Measurements from ENCODE around the gene RER1.

RER1 gene

DNA sequence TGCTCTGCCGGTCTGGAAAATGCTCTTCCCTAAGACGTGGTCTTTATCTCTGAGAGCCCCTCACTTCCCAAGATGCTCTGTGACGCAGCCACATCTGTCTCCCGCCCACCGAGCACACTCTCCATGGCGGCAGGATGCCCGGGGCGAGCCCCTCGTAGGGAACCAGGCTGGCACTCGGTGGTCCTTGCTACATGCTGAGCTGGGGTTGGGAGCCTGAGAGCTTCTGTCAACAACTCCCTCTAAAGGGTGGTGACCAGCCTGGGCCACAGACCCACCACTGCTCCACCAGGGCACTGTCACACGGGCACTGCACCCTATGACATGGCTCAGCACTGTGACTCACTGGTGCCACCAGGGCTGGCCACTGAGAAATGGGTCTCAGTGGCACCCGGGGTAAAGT is 18.1 kb downstream of the RER1 start:
- intact Hi-C loops (cut with DNase I; ENCODE audit: low total_unique reads), result loop anchor here (10.0 kb wide), 1 partner anchor 175 kb away; the partner anchor contains the start of gene PRXL2B
- no peak overlapping the region for H3K27ac ChIP-seq
- TF ChIP-seq, protein P1, sequence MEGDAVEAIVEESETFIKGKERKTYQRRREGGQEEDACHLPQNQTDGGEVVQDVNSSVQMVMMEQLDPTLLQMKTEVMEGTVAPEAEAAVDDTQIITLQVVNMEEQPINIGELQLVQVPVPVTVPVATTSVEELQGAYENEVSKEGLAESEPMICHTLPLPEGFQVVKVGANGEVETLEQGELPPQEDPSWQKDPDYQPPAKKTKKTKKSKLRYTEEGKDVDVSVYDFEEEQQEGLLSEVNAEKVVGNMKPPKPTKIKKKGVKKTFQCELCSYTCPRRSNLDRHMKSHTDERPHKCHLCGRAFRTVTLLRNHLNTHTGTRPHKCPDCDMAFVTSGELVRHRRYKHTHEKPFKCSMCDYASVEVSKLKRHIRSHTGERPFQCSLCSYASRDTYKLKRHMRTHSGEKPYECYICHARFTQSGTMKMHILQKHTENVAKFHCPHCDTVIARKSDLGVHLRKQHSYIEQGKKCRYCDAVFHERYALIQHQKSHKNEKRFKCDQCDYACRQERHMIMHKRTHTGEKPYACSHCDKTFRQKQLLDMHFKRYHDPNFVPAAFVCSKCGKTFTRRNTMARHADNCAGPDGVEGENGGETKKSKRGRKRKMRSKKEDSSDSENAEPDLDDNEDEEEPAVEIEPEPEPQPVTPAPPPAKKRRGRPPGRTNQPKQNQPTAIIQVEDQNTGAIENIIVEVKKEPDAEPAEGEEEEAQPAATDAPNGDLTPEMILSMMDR (IDR thresholded peaks at IDR 0.05), result no peak
- no peak for DNase-seq
- peaks cover 10 to 55% (median 46%) of the 10 kb centered on the region in 3 donors for H3K36me3 ChIP-seq
- no peak overlapping the region for H3K4me3 ChIP-seq
- H3K9me3 ChIP-seq, result no peaks in the 10 kb centered on the region
- peaks cover 0 to 27% (median 26%) of the 10 kb centered on the region in 4 donors for H3K4me1 ChIP-seq
- no peaks in the 10 kb centered on the region for H3K27me3 ChIP-seq

DNA sequence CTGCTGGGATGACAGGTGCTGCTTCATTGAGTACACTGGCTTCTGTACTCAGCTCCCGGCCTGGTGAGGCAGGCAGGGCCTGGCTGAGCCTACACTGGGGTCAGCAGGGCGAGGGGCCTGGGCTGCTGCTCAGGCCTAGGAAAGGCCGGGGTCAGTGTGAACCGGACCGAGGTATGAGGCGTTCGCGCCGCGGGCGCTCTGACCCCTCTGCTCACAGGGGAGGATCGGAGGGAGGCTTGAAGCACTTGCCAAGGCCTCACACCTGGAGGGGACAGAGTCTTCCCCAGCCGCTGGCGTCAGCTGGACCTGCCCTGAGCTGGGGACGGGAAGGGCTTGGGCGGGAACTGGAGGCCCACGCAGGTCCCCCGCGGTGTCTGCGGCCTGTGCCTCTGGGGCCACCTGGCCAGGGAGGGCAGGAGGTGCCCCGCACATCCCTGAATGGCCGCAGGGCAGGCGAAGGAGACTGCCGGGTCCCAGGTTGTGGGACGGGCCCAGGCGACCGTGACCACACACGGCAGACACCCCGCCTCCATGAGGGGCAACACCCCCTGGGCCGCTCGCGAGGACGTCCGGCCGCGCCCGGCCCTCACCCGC is 20.3 kb downstream of the RER1 start:
- Histone ChIP-seq H3K27ac (peak overlapping the region; percentile 82 to 95), H3K4me1 (peaks cover 0 to 34% (median 26%) of the 10 kb centered on the region in 4 donors), H3K27me3 (peaks cover 0 to 18% of the 10 kb centered on the region in 2 donors), H3K36me3 (peaks cover 0 to 33% (median 25%) of the 10 kb centered on the region in 3 donors), H3K9me3 (no peaks in the 10 kb centered on the region), H3K4me3 (peak overlapping the region; percentile 76 to 90)
- DNase-seq, result no peak
- intact Hi-C loops (cut with DNase I; ENCODE audit: low total_unique reads), result loop anchor here (10.0 kb wide), 1 partner anchor 173 kb away; the partner anchor contains the start of gene PRXL2B
- TF ChIP-seq, protein P1 (IDR thresholded peaks at IDR 0.05), result no peak

DNA sequence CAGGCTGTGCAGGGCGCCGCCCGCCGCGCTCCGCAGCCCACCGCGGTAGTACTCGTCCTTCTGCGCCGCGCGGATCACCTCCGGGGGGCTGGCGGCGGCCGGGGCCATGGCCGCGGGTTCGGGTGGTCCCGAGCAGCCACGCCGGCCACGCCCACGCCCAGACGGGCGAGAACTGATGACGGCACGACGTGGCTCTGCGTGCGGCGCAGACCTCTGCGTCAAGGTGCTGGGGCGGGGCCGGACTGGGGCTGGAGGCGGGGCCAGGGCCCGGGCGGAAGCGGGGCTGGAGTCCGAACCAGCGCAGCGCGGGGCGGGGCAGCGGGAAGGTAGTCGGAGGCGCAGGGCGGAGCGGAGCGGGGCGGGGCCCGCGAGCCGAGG is 20.7 kb downstream of the RER1 start, which contains the start of gene PEX10:
PEX10 (minus strand) TSS at position 170 of the 378 bp plus-strand sequence; CDS start at position 108, 62 bp downstream.
- Histone ChIP-seq H3K36me3 (peaks cover 0 to 28% (median 20%) of the 10 kb centered on the region in 3 donors), H3K27ac (peak within 1 kb of the TSS; percentile 82 to 95), H3K4me3 (peak within 1 kb of the TSS; percentile 76 to 90), H3K27me3 (peaks cover 0 to 23% of the 10 kb centered on the region in 2 donors), H3K4me1 (peaks cover 0 to 38% (median 26%) of the 10 kb centered on the region in 4 donors), H3K9me3 (no peaks in the 10 kb centered on the region)
- TF ChIP-seq, protein P1 (IDR thresholded peaks at IDR 0.05), result no peak
- DNase-seq, result peak; percentile 96 to 99
- intact Hi-C loops (cut with DNase I; ENCODE audit: low total_unique reads), result loop anchor here (10.0 kb wide), 1 partner anchor 172 kb away; the partner anchor contains the start of gene PRXL2B

DNA sequence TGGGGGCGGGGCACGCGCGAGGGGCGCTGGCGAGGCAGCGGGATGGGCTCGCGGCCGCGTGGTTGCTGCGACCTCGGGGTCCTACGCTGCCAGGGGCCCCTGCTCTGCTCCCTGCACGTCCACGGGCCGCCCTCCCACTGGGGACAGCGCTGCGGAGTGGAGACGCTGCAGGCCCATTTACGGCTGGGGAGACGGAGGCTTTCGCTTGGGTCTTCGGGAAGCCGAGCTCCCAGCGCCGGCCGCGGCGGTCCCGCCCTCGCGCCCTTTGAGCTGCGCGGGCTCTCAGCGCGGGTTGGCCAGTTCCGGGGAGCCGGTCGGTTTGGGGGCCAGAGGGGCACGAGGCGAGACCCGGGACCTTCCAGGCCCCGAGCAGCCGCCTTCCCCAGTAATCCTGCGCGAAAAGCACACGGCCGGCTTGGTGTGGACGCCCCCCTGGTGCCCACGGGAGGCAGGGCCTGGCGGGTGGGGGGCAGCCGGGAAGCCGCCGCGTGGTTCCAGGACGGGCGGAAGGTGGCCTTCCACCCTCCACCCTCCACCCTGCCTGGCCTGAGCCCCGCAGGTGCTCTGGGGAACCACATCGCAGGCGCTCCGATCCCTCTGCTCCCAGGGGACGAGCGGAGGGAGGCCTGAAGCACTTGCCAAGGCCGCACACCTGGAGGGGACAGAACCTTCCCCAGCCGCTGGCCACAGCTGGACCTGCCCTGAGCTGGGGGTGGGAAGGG is 21.3 kb downstream of the RER1 start:
- H3K36me3 ChIP-seq, result peaks cover 0 to 23% (median 16%) of the 10 kb centered on the region in 3 donors
- peaks cover 0 to 28% of the 10 kb centered on the region in 2 donors for H3K27me3 ChIP-seq
- intact Hi-C loops (cut with DNase I; ENCODE audit: low total_unique reads), result loop anchor here (10.0 kb wide), 1 partner anchor 172 kb away; the partner anchor contains the start of gene PRXL2B
- no peak for DNase-seq
- TF ChIP-seq, protein P1 (IDR thresholded peaks at IDR 0.05), result peak in 1 of 2 experiments; percentile 4
- H3K4me3 ChIP-seq, result peak overlapping the region; percentile 76 to 90
- H3K27ac ChIP-seq, result peak overlapping the region; percentile 82 to 95
- peaks cover 0 to 38% (median 26%) of the 10 kb centered on the region in 4 donors for H3K4me1 ChIP-seq
- no peaks in the 10 kb centered on the region for H3K9me3 ChIP-seq

DNA sequence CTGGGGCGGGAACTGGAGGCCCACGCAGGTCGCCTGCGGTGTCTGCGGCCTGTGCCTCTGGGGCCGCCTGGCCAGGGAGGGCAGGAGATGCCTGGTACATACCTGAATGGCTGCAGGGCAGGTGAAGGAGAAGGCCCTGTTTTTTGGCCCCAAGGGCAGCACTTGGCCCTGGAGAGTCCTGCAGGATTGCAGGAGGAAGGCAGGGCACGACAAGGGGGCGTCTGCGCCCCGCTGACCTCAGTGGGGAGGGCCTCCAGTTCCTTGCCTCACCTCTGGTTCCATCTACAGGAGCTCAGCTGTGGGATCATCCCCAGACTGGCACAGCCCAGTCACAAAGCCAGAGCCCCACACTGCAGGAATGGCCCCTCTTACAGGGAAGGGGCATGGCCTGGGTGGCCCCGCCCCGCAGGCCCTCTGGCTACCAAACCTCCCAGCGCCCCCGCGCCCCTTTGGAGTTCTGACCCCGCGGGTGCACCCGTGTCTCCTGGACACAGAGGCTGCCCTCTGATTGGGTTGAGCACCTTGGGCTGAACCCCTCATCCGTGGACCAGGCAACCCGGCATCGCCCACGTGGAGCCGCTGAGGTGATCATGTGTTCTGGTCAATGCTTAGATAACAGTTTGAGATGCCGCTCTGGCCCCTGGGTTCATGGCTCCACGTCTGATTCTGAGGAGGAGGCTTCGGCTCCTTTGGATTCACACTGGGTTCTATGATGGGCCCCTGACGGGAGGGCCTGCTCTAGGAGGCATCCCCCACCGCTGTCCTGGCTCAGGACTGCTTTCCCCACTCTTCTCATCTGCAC is 22.1 kb downstream of the RER1 start:
- no peak for DNase-seq
- peaks cover 0 to 38% (median 26%) of the 10 kb centered on the region in 4 donors for H3K4me1 ChIP-seq
- H3K36me3 ChIP-seq, result peaks cover 0 to 15% (median 8%) of the 10 kb centered on the region in 3 donors
- H3K27me3 ChIP-seq, result peaks cover 0 to 36% of the 10 kb centered on the region in 2 donors
- TF ChIP-seq, protein P1 (IDR thresholded peaks at IDR 0.05), result no peak
- H3K4me3 ChIP-seq, result peak overlapping the region; percentile 76 to 90
- H3K9me3 ChIP-seq, result no peaks in the 10 kb centered on the region
- H3K27ac ChIP-seq, result peak overlapping the region; percentile 82 to 95
- intact Hi-C loops (cut with DNase I; ENCODE audit: low total_unique reads), result loop anchor here (2.0 to 10.0 kb wide), 3 partner anchors 135 to 373 kb away; partner anchors contain the start of gene PRXL2B
